Suprapubic skin (tissue), 4 donors: ENCODE results near the gene CCDC40. TPM values are rescaled to one million over a fixed set of nuclear protein-coding genes. Genes with fewer than 3 reads are reported as not detected.

ENCODE experiments used
- DNase-seq, 2 donors: peaks; one replicate each; pipeline ENCODE4 v3.0.0-alpha.2; 2019; ENCODE audit warnings: low spot score in 2 of 2
- H3K27ac ChIP-seq: fragments of 200-600 bp; sonication (generic); one replicate; pipeline ENCODE4 v1.5.1; 2019
- H3K27me3 ChIP-seq: fragments of 200-600 bp; sonication (generic); one replicate; pipeline ENCODE4 v1.5.1; 2019
- H3K36me3 ChIP-seq: fragments of 200-600 bp; sonication (generic); one replicate; pipeline ENCODE4 v1.5.1; 2019
- H3K4me1 ChIP-seq: fragments of 200-600 bp; sonication (generic); one replicate; pipeline ENCODE4 v1.5.1; 2019
- H3K4me3 ChIP-seq: fragments of 200-600 bp; sonication (generic); one replicate; pipeline ENCODE4 v1.5.1; 2019; ENCODE audit warnings: mild to moderate bottlenecking
- H3K9me3 ChIP-seq: fragments of 200-600 bp; sonication (generic); one replicate; pipeline ENCODE4 v1.5.1; 2019
- CTCF ChIP-seq, 2 donors: fragments of 200-600 bp in 1 of 2; fragments of 450-650 bp in 1 of 2; sonication (generic) in 1 of 2; IDR thresholded peaks; one replicate each; pipeline ENCODE4 v1.5.1; 2016 to 2019; ENCODE audit warnings: antibody characterized with exemption in 2 of 2, mild to moderate bottlenecking in 1 of 2, moderate library complexity in 1 of 2
- EP300 ChIP-seq: sonication (generic); formaldehyde crosslinking; IDR thresholded peaks from one replicate; pipeline ENCODE4 v1.6.1; 2017; ENCODE audit warnings: antibody characterized with exemption
- POLR2A ChIP-seq, 2 donors: fragments of 450-650 bp; IDR thresholded peaks; one replicate each; pipeline ENCODE4 v1.6.1; 2017; ENCODE audit warnings: antibody characterized with exemption in 2 of 2, mild to moderate bottlenecking in 2 of 2, moderate library complexity in 2 of 2
- POLR2AphosphoS5 ChIP-seq, 3 donors: sonication (generic); formaldehyde crosslinking; IDR thresholded peaks; one replicate each; pipeline ENCODE4 v1.6.1; 2017; ENCODE audit warnings: antibody characterized with exemption in 3 of 3
- WGBS: methylation state at CpG from one replicate; pipeline ENCODE4 v1.1.5; 2018; 5-methylcytosine and 5-hydroxymethylcytosine counted together
- total RNA-seq, 4 donors: library from RNA; depleted of rRNA; stranded (reverse); fragments of >200 nt; gene quantifications; one replicate each; pipeline ENCODE4 v1.1.0, GENCODE V29; 2016

The CCDC40 gene
- total RNA-seq, 4 donors from 2014 or later, result 1.2 to 4.4 (median 2.9) TPM

GRCh38 chr17:80091376-80091775, 54.9 kb downstream of the CCDC40 start:
- H3K36me3 ChIP-seq, result no peaks in the 10 kb centered on the region
- H3K4me1 ChIP-seq, result no peaks in the 10 kb centered on the region
- TF ChIP-seq EP300 (no peak), CTCF (IDR thresholded peaks at IDR 0.05) (no peak), POLR2A (IDR thresholded peaks at IDR 0.05) (no peak), POLR2AphosphoS5 (IDR thresholded peaks at IDR 0.05) (no peak)

GRCh38 chr17:80092959-80093358, 56.5 kb downstream of the CCDC40 start:
- DNase-seq, result no peak
- Histone ChIP-seq H3K4me3 (no peak overlapping the region), H3K36me3 (no peaks in the 10 kb centered on the region), H3K27ac (peak overlapping the region; percentile 59), H3K4me1 (no peaks in the 10 kb centered on the region), H3K27me3 (no peaks in the 10 kb centered on the region), H3K9me3 (no peaks in the 10 kb centered on the region)
- 73% methylated on average over 8 of the region's 8 CpGs for WGBS
- TF ChIP-seq CTCF (IDR thresholded peaks at IDR 0.05) (no peak), EP300 (no peak), POLR2A (IDR thresholded peaks at IDR 0.05) (no peak), POLR2AphosphoS5 (IDR thresholded peaks at IDR 0.05) (no peak)

More at GRCh38 chr17:80091376-80091775, 54.9 kb downstream of the CCDC40 start:
- Histone ChIP-seq H3K27me3 (no peaks in the 10 kb centered on the region), H3K9me3 (no peaks in the 10 kb centered on the region), H3K27ac (no peak overlapping the region), H3K4me3 (no peak overlapping the region)
- no peak for DNase-seq
- 81% methylated on average over 4 of the region's 4 CpGs for WGBS

- TF ChIP-seq POLR2AphosphoS5 (IDR thresholded peaks at IDR 0.05), result no peak
- TF ChIP-seq EP300, result no peak
- no peak for TF ChIP-seq POLR2A (IDR thresholded peaks at IDR 0.05)
- no peak for TF ChIP-seq CTCF (IDR thresholded peaks at IDR 0.05)
- WGBS, result 88% methylated on average over 30 of the region's 37 CpGs
- H3K4me1 ChIP-seq, result no peaks in the 10 kb centered on the region
- DNase-seq, result no peak
- H3K27ac ChIP-seq, result no peak overlapping the region
- H3K4me3 ChIP-seq, result no peak overlapping the region
- H3K27me3 ChIP-seq, result no peaks in the 10 kb centered on the region
- H3K36me3 ChIP-seq, result no peaks in the 10 kb centered on the region
- no peaks in the 10 kb centered on the region for H3K9me3 ChIP-seq
These were observed 58.8 kb downstream of the CCDC40 start for GRCh38 chr17:80095038-80095843.

- peaks cover 4% of the 10 kb centered on the region for H3K4me1 ChIP-seq
- DNase-seq, result no peak
These were observed 59.5 kb downstream of the CCDC40 start for GRCh38 chr17:80095844-80096475.

More at GRCh38 chr17:80095844-80096475, 59.5 kb downstream of the CCDC40 start:
- Histone ChIP-seq H3K9me3 (no peaks in the 10 kb centered on the region), H3K36me3 (no peaks in the 10 kb centered on the region), H3K4me3 (no peak overlapping the region), H3K27me3 (no peaks in the 10 kb centered on the region), H3K27ac (no peak overlapping the region)
- WGBS, result 75% methylated on average over 4 of the region's 16 CpGs
- TF ChIP-seq EP300, result no peak
- no peak for TF ChIP-seq CTCF (IDR thresholded peaks at IDR 0.05)
- no peak for TF ChIP-seq POLR2AphosphoS5 (IDR thresholded peaks at IDR 0.05)
- no peak for TF ChIP-seq POLR2A (IDR thresholded peaks at IDR 0.05)
